GM21786 (cell line): Measurements from ENCODE around the gene CTNNA1.
"Not testable (repeated sequence)": the region's sequence is repeated elsewhere in the genome, so short reads cannot be mapped to it uniquely, and the experiment has no call there.

Source experiments
- ATAC-seq: cut with Tn5 transposase; IDR thresholded peaks from one replicate; pipeline ENCODE4 v1.9.1; 2021; ENCODE audit not compliant: unreplicated experiment

Gene CTNNA1

GRCh38 chr5:138810861-138811260 is 57.6 kb downstream of the CTNNA1 start:
- ATAC-seq = not testable (repeated sequence)

- no peak for ATAC-seq
These were observed 62.3 kb downstream of the CTNNA1 start for GRCh38 chr5:138815529-138815928.

- no peak for ATAC-seq
These were observed 64.0 kb downstream of the CTNNA1 start for GRCh38 chr5:138817241-138817640.

- no peak for ATAC-seq
These were observed 65.9 kb downstream of the CTNNA1 start for GRCh38 chr5:138819081-138819480.

- ATAC-seq = no peak
These were observed 67.5 kb downstream of the CTNNA1 start for GRCh38 chr5:138820695-138821094.

- no peak for ATAC-seq
These were observed 71.3 kb downstream of the CTNNA1 start for GRCh38 chr5:138824516-138824915.

GRCh38 chr5:138824924-138825863 is 72.0 kb downstream of the CTNNA1 start:
- no peak for ATAC-seq

GRCh38 chr5:138828556-138828955 is 75.3 kb downstream of the CTNNA1 start:
- ATAC-seq = no peak

- ATAC-seq = no peak
These were observed 76.1 kb downstream of the CTNNA1 start for GRCh38 chr5:138829341-138829740.

GRCh38 chr5:138831703-138832102 is 78.5 kb downstream of the CTNNA1 start:
- no peak for ATAC-seq

GRCh38 chr5:138832218-138832617 is 79.0 kb downstream of the CTNNA1 start:
- no peak for ATAC-seq

- ATAC-seq = no peak
These were observed 79.9 kb downstream of the CTNNA1 start for GRCh38 chr5:138833080-138833479.

GRCh38 chr5:138833726-138834480 is 80.7 kb downstream of the CTNNA1 start:
- no peak for ATAC-seq

GRCh38 chr5:138834853-138835252 is 81.6 kb downstream of the CTNNA1 start:
- ATAC-seq = not testable (repeated sequence)

- ATAC-seq = no peak
These were observed 83.9 kb downstream of the CTNNA1 start for GRCh38 chr5:138837160-138837559.

GRCh38 chr5:138840103-138840502 is 86.9 kb downstream of the CTNNA1 start:
- no peak for ATAC-seq

GRCh38 chr5:138841531-138841930 is 88.3 kb downstream of the CTNNA1 start:
- no peak for ATAC-seq

- no peak for ATAC-seq
These were observed 90.3 kb downstream of the CTNNA1 start for GRCh38 chr5:138843316-138844124.

- ATAC-seq = no peak
These were observed 90.9 kb downstream of the CTNNA1 start for GRCh38 chr5:138844125-138844461.

- ATAC-seq = no peak
These were observed 91.7 kb downstream of the CTNNA1 start for GRCh38 chr5:138844812-138845513.

- no peak for ATAC-seq
These were observed 96.2 kb downstream of the CTNNA1 start for GRCh38 chr5:138849439-138849838.
